ENCODE data around the gene XPO4. TPM values are rescaled to one million over a fixed set of nuclear protein-coding genes. Genes with fewer than 3 reads are reported as not detected.

The XPO4 gene
- total RNA-seq, 4 donors from 2014 or later, result 13.2 to 17.9 (median 14.9) TPM

DNA sequence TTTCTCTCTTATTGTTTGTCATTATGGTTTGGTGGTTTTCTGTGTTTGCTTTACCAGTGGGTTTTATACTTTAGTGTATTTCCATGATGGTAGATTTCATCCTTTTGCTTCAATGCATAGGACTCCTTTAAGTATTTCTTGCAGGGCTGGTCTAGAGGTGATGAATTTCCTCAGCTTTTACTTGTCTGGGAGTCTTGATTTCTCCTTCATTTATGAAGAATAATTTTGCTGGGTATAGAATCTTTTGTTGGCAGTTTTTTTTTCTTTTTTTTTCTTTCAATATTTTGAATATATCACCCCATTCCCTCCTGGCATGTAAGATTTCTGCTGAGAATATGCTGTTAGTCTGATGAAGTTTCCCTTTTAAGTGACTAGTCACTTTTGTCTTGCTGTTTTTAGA lies 148.5 kb downstream of the XPO4 start:
- TF ChIP-seq, protein P1, sequence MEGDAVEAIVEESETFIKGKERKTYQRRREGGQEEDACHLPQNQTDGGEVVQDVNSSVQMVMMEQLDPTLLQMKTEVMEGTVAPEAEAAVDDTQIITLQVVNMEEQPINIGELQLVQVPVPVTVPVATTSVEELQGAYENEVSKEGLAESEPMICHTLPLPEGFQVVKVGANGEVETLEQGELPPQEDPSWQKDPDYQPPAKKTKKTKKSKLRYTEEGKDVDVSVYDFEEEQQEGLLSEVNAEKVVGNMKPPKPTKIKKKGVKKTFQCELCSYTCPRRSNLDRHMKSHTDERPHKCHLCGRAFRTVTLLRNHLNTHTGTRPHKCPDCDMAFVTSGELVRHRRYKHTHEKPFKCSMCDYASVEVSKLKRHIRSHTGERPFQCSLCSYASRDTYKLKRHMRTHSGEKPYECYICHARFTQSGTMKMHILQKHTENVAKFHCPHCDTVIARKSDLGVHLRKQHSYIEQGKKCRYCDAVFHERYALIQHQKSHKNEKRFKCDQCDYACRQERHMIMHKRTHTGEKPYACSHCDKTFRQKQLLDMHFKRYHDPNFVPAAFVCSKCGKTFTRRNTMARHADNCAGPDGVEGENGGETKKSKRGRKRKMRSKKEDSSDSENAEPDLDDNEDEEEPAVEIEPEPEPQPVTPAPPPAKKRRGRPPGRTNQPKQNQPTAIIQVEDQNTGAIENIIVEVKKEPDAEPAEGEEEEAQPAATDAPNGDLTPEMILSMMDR (IDR thresholded peaks at IDR 0.05; ENCODE audit: low read depth), result no peak

DNA sequence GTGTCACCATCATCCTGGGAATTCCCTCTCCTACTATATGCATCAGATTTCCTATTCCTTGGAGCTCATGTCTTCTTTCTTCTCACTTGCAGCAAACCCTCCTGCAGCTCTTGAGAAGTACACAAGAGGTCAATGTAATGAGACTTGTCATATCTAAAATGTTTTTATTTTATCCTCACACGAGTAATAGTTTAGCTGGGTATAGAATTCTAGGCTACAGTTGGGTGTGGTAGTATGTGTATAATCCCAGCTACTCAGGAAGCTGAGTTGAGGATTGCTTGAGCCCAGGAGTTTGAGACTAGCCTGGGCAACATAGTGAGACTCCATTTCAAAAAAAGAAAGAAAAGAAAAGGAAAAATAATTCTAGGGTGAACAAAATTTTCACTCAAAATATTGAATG lies 153.2 kb downstream of the XPO4 start:
- TF ChIP-seq, protein P1 (IDR thresholded peaks at IDR 0.05; ENCODE audit: low read depth), result no peak

DNA sequence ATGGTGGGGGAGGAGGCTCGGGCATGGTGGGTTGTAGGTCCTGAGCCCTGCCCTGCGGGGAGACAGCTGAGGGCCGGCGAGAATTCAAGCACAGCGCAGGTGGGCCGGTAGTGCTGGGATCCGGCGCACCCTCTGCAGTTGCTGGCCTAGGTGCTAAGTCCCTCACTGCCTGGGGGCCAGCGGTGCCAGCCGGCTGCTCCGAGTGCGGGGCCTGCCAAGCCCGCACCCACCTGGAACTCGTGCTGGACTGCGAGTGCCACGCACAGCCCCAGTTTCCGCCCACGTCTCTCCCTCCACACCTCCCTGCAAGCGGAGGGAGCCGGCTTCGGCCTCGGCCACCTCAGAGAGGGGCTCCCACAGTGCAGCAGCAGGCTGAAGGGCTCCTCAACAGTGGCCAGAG lies 162.5 kb downstream of the XPO4 start:
- TF ChIP-seq, protein P1 (IDR thresholded peaks at IDR 0.05; ENCODE audit: low read depth), result no peak

DNA sequence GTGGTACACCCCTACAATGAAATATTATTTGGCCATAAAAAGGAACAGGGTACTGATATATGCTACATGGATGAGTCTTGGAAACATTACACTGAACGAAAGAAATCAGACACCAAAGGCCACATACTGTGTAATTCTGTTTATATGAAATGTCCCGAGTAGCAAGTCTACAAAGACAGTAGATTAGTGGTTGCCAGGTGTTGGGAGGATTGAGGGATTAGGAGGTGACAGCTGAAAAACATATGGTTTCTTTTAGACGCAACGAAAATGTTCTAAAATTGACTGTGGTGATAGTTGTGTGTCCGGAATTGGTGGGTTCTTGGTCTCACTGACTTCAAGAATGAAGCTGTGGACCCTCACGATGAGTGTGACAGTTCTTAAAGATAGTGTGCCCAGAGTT lies 163.9 kb downstream of the XPO4 start:
- TF ChIP-seq, protein P1 (IDR thresholded peaks at IDR 0.05; ENCODE audit: low read depth), result no peak

DNA sequence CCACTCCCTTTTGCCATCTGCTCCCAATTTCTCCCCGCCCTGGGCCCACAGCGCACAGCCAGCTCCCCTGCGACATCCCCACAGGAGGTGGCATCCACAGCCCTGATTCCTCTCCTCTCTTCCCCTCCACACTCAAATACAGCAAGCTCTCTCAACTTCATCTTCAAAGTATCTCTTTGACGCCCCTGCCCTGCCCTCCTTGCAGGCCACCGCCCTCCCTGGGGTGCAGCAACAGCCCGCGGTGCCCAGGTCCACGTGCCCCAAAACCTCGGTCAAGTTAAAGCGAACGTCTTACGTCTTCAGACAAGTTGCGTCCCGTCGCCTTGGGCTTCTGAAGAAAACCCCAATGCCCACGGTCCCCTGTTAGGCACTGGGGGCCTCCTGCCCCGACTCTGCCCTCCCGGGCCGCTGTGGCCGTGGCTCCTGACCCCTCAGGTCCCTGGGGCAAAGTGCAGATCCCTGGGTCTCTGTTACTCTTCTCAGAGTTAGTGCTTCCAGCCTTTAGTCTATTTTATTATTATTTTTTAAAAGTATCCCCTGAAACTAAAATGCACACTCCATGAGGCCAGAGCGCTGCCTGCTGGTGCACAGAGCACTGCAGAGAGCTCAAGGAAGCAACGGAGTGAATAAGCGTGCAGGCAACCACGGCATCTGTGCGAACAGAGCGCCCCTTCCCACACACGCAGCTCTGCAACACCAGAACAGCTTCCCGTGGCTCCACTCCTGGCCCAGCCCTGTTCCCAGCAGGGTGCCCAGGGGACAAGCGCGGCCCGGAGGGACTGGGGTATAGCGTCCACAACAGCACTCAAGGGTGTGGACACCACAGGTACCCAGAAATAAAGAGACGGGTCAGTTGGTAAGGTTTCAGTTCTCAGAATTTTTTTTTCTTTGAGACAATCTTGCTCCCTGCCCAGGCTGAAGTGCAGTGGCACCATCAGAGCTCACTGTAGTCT lies 172.6 kb downstream of the XPO4 start:
- TF ChIP-seq, protein P1 (IDR thresholded peaks at IDR 0.05; ENCODE audit: low read depth), result no peak

DNA sequence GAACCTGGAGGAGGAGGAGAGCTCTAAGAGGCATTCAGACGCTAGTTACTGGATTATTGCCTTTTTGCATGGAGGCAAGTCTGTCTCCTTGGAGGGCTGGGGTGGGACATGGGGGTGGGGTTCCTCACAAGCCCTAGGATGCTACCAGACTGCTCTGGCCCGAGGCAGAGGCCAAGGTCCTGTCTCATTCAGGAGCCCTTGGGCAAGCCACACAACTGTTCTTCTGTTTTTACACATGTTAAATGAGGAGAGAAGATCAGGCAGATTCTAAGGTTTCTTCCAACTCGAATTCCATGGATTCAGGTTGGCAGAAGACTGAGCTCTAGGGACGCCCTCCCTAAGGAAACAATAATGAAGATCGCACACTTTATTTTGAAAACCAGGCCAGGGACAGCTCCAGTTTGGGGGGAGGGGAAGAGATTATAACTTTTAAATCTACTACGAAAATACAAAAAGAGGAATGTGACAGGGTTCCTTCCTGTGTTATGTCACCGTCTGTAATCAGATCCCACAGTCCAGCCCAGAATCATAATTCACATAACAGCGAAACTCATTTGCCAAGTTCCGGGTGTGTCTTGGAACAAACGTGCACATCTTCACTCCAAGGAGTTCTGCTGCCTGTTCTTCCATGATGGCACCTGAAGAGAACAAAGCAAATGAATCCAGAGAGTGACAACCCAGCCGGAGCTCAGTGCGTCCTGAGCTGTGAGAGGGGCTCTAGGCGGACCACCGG lies 173.8 kb downstream of the XPO4 start:
- TF ChIP-seq, protein P1 (IDR thresholded peaks at IDR 0.05; ENCODE audit: low read depth), result no peak

DNA sequence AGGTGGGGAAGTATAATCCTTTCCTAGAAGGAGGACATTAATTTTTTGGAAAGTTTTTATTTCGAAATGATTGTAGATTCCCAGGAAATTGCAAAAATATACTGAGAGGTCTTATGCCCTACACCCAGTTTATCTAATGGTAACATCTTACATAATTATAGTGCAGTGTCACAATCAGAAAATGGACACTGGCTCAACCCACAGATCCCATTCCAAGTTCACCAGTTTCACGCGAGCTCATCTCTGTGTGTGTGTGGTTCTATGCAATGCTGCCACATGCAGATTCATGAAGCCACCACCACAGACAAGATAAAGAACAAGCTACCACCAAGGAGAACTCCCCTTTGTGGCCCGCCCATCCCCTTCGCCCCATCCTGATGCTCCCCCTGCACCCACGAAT lies 174.7 kb downstream of the XPO4 start:
- TF ChIP-seq, protein P1 (IDR thresholded peaks at IDR 0.05; ENCODE audit: low read depth), result no peak

All from subcutaneous adipose tissue (tissue), 4 donors.